HG03460 (cell line): Measurements from ENCODE around the gene CREB3L4.

Experiments used
- ATAC-seq: cut with Tn5 transposase; IDR thresholded peaks from one replicate; pipeline ENCODE4 v1.9.1; 2021; ENCODE audit not compliant: unreplicated experiment

CREB3L4 gene, protein sequence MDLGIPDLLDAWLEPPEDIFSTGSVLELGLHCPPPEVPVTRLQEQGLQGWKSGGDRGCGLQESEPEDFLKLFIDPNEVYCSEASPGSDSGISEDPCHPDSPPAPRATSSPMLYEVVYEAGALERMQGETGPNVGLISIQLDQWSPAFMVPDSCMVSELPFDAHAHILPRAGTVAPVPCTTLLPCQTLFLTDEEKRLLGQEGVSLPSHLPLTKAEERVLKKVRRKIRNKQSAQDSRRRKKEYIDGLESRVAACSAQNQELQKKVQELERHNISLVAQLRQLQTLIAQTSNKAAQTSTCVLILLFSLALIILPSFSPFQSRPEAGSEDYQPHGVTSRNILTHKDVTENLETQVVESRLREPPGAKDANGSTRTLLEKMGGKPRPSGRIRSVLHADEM

DNA sequence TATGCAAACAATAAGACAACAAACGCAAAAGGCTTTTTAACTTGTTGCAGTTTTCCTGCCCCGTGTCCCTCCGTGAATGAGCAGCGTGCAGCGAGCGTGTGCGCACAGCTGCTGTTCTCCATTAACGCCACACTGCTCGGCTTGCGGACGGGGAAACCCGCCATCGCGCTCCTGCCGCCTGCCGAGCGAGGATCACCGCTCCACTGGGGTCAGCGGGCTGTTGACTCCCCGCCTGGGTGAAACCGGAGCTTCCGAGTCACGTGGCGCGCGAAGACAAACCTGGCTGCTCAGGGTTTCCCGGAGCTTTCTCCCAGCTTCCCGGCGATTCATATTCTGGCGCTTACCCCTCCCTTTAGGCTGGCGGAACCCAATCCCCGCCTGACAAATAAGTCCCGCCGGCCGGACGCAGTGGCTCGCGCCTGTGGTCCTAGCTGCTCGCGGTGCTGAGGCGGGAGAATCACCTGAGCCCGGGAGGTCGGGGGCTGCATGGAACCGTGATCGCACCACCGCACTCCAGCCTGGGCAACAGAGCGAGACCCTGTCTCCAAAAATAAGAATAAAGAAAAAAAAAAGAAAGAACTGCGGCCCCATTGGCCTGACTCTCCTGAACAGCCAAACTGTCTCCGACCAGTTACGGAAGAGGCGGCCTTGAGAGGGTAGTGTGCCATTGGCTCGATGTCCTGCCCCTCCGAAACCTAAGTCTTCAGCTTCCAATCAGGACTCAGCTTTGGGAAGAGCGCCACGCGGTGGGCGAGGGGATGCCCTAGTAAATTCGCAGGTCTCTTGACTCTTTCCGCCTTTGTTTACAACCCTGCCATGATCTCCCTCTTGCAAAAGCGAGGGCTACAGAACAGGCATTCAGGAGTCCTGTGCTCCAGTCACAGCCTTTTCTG lies at the start of gene CREB3L4:
Gene CREB3L4, plus strand, starts transcription at position 796 of the 893 bp plus-strand sequence. CDS start 624 bp downstream, outside the sequence.
- ATAC-seq: peak; percentile 72

DNA sequence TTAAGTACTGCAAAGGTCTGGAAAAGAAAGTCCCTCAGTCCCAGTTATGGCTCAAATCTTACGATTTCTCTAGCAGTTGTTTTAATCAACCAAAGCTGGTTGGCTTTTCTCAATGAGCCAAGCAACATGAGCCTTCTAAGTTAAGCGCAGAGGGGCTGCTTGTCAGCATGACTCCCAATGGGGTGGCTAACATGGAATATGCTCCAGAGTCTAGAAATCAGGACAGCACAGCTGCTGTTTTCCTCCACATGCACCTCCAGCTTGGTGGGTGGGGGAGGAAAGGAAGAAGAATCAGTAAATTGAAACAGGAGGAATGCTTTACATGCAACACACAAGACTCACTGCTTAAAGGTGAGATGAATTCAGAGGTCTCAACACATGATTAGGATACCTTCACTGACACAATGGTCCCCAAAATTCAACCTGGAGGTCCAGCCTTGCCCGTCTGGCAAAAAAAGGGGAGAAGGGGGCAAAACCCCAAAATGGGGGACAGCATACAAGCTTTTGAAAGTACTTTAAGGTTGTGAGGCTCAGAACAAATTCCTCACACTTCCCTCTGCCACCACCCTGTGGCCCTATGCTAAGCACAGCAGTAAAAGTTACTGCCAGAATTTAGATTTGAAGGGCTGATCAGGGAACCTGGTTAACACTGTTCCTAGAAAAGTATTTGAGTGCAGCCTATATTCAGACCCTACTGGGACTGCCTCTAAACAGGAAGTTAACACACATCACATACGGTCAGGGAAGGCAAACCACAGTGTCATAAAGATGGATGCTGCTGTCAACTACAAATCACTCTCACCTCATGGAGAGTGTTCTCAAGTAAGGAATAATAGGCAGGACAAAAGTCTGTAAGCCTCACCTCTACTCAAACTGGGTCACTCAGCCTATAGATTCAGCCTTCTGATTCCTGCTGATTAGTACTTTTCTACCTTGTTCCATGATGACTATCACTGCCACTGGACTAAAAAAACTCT lies 47.5 kb upstream of the CREB3L4 start:
- no peak for ATAC-seq

- ATAC-seq: no peak
Observed at GRCh38 chr1:153921080-153921802, 46.5 kb upstream of the CREB3L4 start.

- ATAC-seq: no peak
Observed at GRCh38 chr1:153921803-153922075, 46.0 kb upstream of the CREB3L4 start.

GRCh38 chr1:153922076-153922971 lies 45.4 kb upstream of the CREB3L4 start:
- peak; percentile 34 for ATAC-seq

GRCh38 chr1:153922972-153923925 lies 44.5 kb upstream of the CREB3L4 start, which contains the start of gene GATAD2B:
Gene GATAD2B (minus strand): TSS chr1:153922972. CDS start chr1:153828347, 94,625 bp downstream.
- peak; percentile 91 for ATAC-seq

DNA sequence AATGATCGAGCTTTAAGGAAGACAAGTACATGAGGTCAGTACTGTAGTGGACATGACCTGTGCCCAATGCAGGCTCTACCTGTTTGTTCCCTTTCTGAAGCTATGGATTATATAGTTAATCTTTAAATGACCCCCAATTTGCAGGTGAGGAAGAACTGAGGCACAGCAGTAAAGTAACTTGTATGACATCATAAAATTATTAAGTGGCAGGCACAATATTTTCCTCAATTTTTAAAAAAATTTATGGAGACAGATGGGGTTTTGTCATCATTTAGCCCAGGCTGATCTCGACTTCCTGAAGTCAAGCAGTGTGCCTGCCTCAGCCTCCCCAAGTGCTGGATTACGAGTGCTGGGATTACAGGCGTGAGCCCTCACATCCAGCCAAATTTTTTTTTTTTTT lies 41.3 kb upstream of the CREB3L4 start:
- no peak for ATAC-seq

DNA sequence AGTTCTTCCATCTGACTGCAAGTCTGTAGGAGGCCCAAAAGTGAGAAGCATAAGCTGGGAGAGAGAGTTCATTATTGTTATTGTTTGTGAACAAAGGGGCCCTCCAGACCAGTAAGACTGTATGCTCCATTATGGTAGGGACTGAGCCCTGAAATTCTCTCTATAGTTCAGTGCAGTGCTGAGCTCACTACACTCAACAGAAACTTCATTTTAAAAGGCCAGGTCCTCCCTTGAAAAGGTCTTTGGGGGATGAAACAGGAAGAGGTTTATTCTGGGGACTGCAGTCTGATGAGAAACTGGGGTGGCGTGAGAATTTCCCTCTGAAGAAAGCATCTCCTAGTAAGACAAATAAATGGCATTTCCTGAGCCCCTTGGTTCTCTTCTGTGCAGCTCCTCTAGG lies 39.5 kb upstream of the CREB3L4 start:
- no peak for ATAC-seq

DNA sequence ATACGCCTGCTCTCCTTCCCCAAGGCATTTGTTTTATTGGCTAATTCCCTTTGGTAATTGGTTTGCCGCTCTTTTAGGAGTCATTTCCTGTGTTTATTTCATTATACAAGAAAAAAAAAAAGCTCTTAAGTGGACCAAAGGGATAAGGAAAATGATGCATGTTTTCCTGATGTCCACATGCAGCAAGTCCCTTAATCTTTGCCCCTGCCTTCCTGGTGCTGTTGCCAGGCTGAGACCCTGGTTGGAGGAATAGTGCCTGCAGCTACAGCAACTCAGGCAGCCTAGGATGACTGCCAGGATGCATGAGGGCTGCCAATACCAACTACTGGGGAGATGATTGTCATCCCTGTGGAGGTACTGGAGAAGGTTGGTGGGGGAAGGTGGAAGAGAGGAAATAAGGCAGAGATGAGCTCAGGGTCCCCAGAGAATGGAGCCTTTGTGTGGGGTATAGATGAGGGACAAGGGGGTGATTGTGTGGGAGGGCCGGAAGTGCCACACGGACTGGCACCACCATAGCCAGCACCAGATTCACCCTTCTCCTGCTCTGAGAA lies 38.8 kb upstream of the CREB3L4 start:
- ATAC-seq: no peak

GRCh38 chr1:153929426-153929825 lies 38.3 kb upstream of the CREB3L4 start:
- ATAC-seq: no peak

GRCh38 chr1:153929981-153930948 lies 37.4 kb upstream of the CREB3L4 start:
- no peak for ATAC-seq

DNA sequence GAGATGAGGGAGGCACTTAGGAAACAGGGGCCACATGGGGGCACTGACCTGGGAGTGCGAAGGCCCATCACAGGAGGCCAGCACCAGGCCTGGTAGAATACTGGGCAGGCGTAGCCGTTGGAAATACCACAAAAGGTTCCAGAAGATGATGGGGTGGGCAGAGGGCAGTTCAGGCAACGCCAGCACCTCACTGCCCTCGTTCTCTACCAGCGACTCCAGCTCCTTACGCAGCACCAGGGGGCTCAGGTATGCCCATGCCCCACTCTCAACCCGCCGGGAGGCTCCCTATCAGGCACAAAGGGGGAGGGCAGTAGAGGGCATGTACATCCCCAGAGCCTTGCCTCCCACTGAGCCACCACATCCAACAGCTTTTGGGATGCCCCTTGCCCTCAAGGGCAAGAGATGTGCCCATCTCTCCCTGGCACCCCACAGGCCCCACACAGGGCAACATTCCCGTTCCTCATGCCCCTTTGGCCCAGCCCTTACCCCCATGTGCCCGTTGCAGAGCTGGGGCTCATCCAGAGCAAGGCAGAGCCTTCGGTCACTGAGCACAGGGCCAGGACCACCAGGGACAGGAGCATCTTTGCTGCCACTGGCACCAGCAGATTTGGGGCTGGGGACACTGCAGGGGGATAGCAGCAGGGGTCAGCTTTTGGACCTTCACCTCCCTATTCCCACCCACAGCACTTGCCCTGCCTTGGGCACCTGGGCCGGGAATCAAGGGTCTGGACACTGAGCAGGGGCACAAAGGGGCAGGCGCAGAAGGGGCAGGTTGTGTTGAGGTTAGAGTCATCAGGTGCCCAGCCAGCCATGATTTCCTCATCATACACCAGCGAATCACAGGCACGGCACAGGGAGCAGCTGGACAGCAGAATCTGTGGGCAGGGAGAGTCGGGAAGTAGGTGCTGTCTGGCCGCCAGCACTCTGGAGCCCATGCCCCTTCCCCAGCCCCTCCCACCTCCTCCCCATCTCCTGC lies 35.3 kb upstream of the CREB3L4 start:
- no peak for ATAC-seq

GRCh38 chr1:153933430-153933829 lies 34.3 kb upstream of the CREB3L4 start:
- no peak for ATAC-seq

- ATAC-seq: no peak
Observed at GRCh38 chr1:153933955-153934354, 33.7 kb upstream of the CREB3L4 start.

DNA sequence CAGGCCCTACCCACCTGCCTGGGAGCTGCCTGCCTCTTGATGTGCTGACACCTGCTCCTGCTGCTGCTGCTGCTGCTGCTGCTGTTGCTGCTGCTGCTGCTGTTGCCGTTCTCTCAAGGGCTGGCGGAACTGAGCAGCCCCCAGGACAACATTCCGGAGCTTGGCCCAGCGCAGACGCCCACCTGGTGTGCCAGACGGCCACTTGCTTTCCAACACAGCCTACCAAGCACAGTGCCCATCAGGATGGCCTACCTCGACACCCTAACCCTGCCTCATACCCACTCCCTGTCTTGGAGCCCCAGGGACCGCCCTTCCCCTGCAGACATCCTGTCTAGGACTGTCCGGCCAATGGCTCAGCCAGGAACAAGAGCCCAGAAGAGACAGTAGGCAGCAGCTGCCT lies 33.0 kb upstream of the CREB3L4 start:
- no peak for ATAC-seq
